Measurements from ENCODE around the gene CMC4.

The CMC4 gene, protein sequence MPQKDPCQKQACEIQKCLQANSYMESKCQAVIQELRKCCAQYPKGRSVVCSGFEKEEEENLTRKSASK

DNA sequence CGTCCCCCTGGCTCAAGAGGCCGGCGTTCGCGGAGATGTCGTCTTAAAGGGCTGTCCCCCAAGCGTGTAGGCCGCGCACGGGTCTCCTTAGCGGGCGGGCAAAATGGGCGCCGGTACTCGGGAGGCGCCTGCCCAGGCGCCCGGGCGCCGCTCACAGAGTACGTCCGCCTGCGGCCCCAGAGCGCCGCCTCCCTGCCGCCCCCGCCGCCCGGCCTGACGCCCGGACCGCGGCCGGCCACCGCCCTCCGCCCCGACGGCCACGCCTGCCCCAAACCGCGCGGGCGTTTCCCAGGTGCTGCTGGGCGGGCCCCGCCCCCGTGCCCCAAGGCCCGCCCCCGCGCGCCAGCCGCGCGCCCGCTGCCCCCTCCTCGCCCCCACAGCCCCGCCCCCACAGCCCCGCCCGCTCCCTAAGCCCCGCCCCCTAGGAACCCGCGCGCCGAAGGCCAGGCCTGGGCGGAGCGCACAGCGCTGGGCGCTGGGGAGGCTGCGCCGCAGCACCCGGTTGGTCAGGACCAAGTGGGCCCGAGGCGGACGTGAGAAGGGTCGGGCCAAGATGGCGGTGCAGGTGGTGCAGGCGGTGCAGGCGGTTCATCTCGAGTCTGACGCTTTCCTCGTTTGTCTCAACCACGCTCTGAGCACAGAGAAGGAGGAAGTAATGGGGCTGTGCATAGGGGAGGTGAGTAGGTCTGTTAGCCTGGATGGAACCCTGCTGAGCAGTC, at the start of gene CMC4, which contains the start of the genes BRCC3 and MTCP1:
Gene CMC4 (minus strand): TSS at position 162 of the 719 bp plus-strand sequence. CDS start 7,113 bp downstream, outside the sequence.
Gene BRCC3 (plus strand): TSS at position 534 of the 719 bp plus-strand sequence. CDS start 20 bp downstream, at position 554.
Gene MTCP1 (minus strand): TSS at position 162 of the 719 bp plus-strand sequence. CDS start 5,126 bp downstream, outside the sequence.
- peak; percentile 65 for DNase-seq (ENCODE audit: low read depth)

DNA sequence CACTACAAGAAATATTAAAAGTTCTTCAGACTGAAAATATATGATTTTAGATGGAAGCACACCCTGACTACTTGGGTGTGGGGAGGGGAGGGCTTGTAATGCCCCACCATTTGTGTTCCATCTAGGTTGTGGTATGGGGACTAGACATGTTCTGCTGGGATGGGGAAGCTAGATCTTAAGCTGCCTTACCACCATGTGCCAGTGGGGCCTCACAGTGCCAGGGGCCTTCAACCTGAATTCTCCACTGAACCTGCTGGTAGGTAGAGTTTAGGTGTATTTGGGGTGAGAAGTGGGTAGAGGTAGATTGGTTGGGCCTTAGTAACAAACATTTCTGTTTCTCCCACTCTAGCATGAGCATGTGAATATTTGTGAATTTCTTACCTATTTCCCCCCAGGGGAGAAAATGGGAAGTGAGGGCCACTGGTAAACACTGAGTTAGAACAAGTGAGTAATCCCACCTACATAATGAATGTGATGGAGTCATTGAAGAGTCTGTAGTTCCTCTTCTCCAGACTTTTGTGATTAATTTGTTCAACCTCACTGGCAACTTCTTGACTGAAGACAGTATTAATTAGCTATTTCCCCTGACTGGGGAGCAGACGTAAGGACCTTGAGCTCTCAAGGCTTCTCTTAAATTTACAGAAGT, 44.4 kb upstream of the CMC4 start:
- no peak for DNase-seq (ENCODE audit: low read depth)

DNA sequence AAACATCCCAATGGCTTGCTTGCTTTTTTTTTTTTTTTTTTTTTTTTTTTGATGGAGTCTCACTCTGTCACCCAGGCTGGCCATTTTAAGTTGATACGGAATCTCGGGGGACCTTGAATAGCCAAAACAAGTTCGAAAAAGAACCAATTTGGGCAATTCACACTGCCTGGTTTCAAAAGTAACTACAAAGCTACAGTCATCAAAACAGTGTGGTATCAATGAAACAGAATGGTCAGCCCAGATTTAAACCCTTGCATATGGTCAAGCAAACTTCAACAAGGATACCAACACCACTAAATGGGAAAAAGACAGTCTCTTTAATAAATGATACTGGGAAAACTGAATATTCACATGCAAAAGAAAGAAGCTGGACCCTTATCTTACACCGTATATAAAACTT, 42.2 kb upstream of the CMC4 start:
- DNase-seq (ENCODE audit: low read depth): no peak

DNA sequence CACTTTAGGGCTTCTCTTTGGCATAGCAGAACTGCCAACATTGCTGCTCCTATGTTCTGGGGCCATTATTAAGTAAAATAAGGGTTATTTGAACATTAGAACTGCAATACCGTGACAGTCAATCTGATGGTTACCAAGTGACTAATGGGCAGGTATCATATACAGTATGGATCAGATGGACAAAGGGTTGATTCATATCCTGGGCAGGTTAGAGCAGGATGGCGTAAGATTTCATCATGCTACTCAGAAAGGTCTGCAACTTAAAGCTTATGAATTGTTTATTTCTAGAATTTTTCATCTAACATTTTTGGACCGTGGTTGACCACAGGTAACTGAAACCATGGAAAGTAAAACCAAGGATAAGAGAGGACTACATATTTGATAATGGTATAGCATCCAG, 41.2 kb upstream of the CMC4 start:
- no peak for DNase-seq (ENCODE audit: low read depth)

DNA sequence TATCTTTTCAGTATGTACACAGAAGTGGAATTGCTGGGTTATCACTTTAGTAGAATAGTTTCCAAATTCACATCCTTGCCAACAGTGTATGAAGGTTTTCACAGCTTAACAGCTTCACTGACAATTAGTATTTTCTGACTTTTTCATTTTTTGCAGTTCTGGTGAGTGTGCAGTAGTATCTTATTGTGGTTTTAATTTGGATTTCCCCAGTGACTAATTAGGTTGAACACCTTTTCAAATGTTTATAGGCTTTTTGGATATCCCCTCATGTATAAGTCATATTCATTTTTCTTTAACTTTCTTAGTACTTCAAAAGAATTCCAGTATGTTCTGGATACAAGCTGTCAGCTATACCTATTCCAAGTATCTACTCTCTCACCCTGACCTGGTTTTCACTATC, 37.5 kb upstream of the CMC4 start:
- DNase-seq (ENCODE audit: low read depth): no peak

DNA sequence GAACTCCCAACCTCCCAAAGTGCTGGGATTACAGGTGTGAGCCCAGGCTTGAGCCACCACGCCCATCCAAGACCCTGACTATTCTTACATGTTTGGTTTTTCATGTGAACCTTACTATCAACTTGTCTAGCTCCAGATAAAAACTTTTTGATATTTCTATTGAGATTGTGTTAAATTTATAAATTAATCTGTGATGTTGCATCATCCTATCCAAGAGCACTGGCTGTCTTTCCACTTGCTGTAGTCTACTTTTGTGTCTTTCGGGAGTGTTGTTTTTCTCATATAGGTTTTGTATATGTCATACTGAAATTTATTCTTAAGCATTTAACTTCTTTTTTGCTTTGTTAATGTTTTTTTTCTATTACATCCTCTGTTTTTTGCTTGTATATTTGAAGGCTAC, 35.0 kb upstream of the CMC4 start:
- DNase-seq (ENCODE audit: low read depth): no peak

DNA sequence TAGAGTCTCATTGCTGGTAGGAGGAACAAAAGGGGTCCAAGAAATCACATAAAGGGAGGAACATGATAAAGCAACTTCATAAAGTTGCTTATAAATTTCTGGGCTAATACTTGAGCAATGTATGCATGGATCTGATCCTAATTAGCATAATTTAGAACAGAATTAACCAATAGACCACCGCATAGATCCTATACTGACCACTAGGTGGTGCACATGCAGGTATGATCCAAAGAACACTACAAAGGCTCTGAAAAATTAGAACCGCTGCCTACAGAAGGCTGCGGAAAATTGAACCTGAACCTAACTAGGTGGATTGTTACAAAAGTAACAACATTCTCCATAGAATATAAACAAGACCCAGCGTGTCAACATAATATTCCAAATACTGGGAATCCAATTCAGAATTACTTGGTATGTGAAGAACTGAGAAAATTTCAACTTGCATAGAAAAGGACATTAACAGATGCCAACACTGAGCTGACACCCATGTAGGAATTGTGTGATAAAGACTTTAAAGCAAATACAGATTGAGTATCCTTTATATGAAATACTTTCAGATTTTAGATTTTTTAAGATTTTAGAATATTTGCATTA, 23.6 kb upstream of the CMC4 start:
- DNase-seq (ENCODE audit: low read depth): no peak

DNA sequence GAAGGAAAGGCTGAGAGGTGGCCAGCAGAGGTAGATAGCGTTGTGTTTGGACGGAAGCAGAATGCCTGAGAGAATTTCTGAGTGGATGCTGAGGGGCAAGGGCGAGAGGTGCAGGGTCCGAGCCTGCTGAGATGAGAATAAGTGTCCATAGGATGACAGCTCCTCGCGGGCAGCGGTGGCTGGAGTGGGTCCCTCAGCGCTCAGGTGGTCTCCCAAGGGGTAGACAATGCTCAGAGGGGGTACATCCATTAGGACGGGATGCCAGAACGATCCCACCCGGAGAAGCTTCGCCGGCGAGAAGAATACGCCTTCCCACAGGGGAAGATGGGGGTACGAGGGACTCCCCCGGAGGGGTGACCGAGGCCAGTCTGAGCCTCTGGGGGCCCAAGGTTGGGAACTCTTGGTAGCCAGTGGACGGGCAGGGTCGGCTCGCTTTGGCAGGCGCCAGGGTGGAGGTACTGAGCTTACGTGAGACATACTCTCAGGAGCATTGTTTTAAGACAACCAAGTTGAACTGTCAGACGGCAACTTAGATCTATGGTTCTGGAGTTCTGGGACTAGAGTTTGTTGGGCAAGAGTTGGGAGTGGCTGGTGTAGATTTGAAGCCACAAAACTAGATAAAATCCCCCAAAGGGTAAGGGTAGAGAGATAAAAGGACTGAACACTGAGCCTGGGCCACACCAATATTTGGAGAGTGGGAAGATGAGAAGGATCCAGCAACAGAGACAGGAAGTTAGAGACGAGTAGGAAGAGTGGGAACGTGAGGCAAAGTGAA, 16.2 kb upstream of the CMC4 start:
- no peak for DNase-seq (ENCODE audit: low read depth)

DNA sequence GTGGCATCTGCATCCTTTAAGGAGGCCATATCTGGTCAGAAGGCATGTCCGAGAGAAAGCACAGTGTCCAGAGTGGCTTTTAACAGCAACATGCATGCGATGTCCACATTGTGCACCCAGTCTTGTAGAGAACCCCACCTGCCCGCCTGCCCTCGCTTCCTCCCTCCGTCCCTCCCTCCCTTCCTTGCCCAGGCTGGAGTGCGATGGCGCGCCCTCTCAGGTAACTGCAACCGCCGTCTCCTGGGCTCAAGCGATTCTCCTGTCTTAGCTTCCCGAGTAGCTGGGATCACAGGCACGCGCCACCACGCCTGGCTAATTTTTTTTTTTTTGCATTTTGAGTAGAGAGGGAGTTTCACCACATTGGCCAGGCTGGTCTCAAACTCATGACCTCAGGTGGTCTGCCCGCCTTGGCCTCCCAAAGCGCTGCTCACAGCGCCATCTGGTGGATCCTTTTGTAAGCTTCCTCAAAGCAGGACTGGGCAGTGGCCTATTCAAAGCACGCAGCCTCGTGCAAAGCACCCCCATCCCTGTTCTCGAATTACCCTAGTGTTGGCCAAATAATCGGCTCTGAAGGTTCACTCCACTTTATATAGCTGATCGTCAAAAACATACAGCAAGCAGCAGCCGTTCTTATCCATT, 15.4 kb upstream of the CMC4 start:
- no peak for DNase-seq (ENCODE audit: low read depth)

DNA sequence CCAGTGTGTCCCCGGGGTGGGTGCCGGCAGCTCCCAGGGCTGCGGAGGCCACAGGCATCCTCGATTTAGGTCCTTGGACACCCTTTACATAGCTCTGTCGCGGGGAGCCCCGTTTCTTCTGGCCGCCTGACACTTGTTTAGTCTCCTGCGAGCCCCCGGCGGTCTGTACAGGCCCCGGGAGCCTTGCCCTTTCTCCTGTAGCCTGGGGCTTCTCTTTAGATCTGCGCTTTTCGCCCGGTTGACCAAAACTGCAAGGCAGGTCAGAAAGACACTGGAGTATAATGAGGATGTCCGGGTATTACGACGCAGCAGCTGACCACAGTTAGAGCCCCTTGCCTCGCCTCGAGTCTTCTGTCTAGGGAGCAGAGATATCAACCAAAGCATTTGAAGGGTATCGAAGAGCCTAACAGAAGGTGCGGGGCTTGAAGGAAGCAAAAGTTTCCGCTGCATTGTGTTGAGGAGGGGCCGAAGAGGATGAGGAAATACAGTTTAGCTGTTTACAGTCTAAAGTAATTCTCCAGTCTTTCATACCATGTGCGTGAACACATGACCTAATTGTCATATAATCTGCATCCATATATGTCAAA, 851 bp upstream of the CMC4 start:
- no peak for DNase-seq (ENCODE audit: low read depth)

DNA sequence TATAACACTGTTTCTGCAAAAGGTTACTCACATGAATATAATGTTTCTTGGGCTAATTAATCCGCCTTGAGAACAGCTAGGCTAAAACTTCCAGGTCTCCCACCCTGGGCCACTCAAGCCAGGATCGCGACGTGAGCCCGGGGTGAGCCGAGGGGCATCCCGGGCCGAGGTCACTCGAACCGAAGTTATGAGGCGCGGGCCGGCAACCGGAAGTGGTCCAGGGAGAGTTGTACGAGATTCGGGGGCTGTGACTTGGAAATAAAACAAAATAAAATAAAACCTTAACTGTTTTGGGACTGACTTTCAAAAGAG, 317 bp downstream of the CMC4 start:
- DNase-seq (ENCODE audit: low read depth): no peak

DNA sequence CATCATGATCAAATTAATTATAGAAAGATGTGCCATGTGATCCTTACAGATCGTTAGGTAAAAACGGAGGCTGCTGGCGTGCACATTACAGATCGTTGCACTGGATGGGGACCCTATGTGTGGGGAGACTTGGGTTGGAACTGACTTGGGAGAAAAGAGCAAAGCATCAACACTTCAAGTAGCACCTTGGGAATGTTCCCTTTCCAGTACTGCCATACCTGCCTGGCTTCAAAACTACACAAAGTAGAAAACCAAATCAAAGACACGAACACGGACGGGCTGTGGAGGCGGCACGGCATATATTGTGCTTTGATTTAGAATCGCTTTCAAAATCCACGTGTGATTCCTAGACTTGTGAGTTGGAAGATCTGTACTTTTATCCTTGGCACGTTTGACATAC, 898 bp downstream of the CMC4 start:
- DNase-seq (ENCODE audit: low read depth): no peak

DNA sequence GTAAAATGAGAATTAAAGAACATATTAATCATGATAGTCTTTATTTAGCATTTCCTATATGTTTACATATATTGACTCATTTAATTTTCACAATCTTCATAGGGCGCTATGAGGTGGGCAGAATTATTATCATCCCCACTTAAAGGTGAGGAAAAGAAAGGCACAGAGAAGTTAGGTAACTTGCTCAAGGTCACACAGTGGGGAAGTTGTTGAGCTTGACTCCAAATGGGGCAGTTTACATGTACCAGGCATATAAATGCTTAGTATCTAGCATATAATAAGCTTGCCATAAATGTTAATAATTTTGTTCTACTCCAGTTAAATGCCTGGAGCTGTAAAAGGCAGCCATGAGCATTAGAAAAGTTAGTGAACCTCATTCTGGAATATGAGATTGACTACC, 1.5 kb downstream of the CMC4 start:
- no peak for DNase-seq (ENCODE audit: low read depth)

DNA sequence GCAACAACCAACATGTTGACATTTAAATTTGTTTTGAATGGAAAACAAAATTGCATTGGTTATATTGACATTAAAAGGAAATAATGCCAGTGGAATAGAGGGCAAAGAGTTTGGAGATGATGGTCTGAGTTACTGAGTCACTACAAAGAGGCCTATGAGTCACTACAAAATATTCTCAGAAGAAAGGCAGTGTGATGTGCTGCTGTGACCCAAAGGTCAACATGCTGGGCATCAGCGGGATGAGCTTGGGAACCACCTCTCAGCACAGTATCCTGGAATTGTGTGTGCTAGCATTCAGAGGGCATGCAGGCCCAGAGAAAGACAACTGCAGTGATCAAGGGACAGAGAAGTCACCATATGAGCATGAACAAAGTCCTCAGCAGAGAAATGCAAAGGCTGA, 2.8 kb downstream of the CMC4 start:
- DNase-seq (ENCODE audit: low read depth): no peak

DNA sequence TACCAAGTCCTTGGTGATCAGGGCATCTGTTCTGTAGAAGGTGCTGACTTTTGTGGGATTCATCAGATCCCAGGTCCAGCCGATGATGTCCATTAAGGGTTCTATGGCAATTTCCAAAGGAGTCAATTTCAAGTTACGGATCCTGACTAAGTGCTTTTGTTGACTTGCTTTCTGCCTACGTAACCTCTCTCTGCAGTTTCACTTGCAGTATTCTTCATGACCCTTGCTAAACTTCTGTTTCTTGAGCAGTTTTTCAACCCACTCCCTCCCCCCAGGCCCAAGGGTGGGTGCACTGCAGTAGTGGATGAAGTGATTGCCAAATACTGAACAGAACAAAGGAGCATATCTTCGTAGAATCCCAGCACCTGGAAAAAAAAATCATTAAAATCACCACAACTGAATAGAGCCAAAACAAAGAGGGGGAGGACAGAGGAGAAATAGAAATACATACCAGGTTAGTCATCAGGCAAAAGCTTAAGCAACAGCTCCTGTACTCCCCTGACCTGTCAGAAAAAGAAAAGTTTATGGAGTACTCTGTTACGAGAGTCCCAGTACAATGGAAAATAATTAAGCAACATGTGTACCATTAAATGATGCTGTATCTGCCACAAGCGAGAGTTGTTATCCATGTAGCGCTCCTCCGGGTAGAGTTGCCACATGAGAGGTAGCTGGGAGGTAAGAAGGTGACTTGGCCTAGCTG, 5.8 kb downstream of the CMC4 start:
- no peak for DNase-seq (ENCODE audit: low read depth)

DNA sequence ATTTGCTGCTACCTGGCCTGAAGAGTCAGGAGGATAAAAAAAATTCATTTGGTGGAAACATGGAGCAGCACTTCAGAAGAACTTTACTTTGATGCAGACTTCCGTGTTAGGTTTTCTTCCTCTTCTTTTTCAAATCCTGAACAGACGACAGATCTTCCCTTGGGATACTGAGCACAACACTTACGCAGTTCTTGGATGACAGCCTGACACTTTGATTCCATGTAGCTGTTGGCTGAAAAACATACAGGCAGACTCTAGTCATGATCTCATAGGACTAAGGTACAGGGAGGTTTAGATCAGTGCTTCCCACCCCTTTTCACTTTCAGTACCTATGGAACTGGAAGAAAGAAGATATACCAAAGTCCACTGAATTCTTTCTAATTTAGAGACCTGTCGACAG, 9.2 kb downstream of the CMC4 start:
- no peak for DNase-seq (ENCODE audit: low read depth)

DNA sequence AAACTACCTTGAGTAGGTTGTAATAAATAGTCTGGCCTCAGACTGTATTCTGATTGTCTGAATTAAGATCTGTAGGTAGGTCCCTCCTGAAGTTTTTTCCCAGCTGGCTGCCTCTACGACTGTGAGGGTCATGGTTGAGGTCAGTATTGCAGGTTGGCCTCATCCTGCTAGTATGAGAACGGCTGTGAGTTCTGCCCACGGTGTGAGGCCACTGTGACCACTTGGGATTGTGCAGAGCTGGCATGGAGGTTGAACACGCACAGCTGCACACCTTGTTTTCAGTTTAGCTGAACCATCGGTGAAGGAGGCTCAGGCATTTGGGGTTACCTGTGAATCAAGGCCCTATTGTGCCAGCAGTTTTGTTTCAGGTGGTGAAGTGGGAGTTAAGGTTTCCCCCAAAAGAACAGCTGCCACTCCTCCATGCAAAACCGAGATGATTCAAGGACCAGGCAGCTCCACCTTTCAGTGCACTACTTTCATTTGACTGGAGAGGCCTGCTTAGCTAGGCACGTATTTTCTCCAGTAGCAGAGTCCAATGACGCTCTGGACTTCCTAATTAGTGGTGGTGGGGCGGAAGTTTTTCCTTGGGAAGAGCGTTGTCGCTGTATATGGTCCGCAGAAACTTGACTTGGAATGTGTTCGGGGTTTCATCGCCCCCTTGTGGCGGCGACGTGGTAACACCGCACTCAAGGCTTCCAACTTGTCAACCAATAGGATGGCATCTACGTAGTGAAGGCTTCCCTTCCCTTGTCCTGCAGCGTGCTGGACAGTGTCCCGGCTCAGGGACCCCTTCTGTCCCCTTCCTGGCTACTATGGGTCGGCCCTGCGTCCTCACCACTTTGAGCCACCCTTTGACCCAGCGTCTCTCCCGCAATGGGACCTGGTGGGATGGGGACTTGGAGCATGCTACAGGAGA, 13.8 kb downstream of the CMC4 start:
- peak; percentile 18 for DNase-seq (ENCODE audit: low read depth)

DNA sequence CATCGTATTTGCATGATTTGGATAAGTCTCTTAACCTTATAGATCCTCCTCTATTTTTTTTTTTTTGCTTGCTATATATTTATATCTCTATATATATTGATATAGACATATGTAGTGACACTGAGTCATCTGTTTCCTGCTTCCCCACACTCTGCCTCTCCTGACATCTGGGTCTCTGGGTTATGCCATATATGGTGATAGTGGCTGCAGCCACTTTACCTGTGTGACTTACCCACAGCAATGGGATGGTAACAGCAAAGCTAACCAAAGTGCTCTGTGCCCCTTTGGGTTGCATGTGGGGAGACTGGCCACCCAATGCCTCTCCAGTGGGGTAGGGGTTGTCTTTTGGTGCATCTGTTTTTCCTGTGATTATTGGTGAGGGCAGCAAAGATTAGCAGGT, 14.5 kb downstream of the CMC4 start:
- no peak for DNase-seq (ENCODE audit: low read depth)

DNA sequence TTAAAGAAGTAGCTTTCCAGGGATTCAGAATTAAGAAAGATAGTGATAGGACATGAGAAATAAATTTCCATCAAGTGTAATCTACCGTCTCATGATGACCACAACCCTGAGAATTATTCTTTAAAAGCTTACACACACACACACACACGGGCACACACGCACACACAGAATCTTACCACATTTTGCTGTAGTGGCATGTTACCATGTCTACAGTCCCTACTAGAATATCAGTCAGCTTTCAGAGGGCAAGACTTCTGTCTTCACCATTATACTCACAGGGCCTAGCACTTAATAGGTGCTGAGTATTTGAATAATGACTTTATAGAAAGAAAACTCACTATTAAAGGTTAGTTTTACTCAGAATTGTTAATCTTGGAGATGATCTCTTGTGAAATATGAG, 15.4 kb downstream of the CMC4 start:
- DNase-seq (ENCODE audit: low read depth): no peak

DNA sequence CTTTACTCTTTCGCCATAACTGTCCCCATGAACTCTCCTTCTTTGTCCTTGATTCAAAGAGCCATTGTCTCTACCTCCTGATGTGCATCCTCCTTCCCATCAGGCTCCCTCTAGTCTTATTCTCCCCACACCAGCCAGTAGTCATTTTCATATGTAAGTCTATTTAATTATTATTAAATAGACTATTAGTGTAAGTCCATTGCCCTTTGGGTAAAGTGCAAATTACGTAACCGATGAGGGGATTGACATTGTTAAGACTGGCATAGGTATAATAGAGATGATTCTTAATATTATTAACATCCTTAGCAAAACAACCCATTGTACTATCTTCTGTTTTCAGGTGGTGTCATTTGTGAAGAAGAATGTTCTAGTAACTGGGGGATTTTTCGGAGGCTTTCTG, 16.7 kb downstream of the CMC4 start:
- DNase-seq (ENCODE audit: low read depth): no peak
